AG09319 (cell line): ENCODE data around the gene ASTL.
"Not testable (repeated sequence)": the region's sequence is repeated elsewhere in the genome, so short reads cannot be mapped to it uniquely, and the experiment has no call there.

Experiments used
- DNase-seq: peaks from one replicate; pipeline ENCODE4 v3.0.0-alpha.2; 2010; ENCODE audit warnings: low read depth; ENCODE audit errors: extremely low read depth
- TF ChIP-seq, protein P1 (sequence below): IDR thresholded peaks from 2 replicates; pipeline ENCODE4 v1.5.1; 2011; ENCODE audit warnings: low read depth, mild to moderate bottlenecking, inconsistent platforms, low read length, moderate library complexity

ASTL gene

DNA sequence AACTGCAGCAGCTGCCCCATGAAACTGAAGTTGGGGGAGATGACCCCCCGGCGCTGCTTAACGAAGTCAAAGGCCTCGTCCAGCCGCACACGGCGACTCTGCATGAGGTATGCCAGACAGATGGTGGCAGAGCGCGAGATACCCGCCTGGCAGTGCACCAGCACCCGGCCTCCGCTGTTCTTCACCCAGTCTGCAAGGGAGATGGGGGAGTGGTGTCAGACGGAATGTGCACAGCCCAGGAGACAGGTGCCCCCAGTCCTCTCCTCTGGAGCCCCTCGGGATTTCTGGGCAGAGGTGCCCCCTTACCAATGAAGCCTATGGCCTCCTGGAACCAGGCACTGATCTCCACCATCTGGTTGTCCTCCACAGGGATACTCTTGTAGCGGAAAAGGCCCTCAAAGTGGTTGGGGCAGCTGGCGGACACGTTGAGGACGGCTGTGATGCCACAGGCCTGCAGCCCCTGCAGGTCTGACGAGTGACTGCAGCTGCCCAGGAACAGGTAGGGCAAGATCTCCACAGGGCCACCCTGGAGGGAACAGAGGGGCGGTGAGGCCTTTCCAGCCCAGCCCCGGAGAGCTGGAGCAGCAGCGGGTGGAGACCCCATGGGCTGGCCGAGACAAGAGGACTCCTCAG, 5.7 kb upstream of the ASTL start:
- TF ChIP-seq, protein P1, sequence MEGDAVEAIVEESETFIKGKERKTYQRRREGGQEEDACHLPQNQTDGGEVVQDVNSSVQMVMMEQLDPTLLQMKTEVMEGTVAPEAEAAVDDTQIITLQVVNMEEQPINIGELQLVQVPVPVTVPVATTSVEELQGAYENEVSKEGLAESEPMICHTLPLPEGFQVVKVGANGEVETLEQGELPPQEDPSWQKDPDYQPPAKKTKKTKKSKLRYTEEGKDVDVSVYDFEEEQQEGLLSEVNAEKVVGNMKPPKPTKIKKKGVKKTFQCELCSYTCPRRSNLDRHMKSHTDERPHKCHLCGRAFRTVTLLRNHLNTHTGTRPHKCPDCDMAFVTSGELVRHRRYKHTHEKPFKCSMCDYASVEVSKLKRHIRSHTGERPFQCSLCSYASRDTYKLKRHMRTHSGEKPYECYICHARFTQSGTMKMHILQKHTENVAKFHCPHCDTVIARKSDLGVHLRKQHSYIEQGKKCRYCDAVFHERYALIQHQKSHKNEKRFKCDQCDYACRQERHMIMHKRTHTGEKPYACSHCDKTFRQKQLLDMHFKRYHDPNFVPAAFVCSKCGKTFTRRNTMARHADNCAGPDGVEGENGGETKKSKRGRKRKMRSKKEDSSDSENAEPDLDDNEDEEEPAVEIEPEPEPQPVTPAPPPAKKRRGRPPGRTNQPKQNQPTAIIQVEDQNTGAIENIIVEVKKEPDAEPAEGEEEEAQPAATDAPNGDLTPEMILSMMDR: no peak
- DNase-seq: no peak

DNA sequence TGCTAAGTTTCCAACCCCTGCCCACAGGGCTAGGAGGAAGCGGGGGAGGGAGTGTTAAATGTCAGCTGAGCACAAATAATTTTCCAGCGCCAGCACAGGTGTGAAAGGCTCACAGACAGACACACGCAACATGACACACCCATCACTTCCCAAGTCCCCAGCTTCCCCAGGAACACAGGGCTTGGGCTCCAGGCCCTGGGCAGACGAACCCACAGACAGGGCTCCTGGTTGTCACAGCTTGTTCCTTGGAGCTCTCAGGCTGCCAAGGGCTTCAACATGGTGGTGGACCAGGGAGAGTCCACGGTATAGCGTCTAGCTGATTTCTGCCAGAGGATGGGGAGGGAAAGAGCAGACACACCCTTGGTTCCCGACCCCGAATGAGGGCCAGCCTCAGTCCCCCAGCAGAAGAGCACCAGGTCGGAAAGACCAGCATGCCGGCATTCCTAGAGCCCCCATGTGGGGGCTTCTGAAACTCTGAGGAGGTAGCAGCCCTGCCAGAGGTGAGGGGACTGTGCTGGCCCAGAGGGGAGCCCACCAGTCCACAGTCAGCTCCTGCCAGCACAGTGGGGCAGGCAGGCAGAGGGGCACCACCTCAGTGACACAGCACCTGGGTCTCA, 5.0 kb upstream of the ASTL start:
- TF ChIP-seq, protein P1: no peak
- DNase-seq: no peak

DNA sequence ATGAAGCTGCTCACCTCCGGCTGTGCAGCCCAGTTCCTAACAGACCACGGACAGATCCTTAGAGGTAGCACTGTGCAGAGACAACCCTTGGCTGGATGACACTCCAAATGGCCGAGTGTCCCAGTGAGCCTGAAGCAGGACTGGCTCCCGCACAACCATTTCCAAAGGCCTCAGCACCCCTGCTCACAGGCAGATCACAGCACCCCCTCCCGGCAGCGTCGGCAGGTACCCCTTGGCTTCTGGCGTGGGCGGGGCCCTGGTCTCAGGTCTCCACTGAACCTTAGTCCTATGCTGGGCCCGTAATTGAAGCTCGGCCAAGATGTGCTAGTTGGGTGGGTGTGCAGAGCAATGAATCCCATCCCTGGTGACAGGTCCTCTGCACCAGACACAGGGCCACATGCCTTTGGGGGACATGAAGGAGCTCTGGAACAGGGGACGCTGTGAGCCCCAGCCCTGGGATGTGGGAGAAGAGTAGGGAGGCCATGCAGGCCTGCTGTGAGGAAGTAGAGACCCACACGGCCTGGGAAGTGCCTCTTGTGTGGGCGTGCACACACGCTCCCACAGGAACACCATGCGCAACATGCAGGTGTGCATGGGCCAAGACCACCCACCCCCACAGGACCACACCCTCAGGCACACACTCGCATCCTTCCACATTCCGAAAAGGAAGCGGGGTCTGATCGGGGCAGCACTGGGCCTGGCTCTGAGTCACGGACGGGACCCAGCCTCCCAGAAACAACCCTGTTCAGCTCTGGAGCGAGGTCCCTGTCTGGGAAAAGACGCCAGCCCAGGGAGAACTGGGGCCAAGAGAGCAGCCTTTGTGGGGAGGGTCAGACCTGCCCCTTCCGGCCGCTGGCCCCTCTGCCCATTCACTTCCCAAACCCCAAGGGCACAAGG, 4.2 kb upstream of the ASTL start:
- TF ChIP-seq, protein P1: no peak
- no peak for DNase-seq

DNA sequence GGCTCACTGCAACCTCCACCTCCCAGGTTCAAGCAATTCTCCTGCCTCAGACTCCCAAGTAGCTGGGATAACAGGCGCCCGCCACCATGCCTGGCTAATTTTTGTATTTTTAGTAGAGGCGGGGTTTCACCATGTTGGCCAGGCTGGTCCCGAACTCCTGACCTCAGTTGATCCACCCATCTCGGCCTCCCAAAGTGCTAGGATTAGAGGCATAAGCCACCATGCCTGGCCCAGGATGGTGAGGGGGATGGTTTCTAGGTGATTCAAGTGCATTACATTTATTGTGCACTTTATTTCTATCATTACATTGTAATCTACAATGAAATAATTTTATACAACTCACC, 3.3 kb upstream of the ASTL start:
- DNase-seq: not testable (repeated sequence)

DNA sequence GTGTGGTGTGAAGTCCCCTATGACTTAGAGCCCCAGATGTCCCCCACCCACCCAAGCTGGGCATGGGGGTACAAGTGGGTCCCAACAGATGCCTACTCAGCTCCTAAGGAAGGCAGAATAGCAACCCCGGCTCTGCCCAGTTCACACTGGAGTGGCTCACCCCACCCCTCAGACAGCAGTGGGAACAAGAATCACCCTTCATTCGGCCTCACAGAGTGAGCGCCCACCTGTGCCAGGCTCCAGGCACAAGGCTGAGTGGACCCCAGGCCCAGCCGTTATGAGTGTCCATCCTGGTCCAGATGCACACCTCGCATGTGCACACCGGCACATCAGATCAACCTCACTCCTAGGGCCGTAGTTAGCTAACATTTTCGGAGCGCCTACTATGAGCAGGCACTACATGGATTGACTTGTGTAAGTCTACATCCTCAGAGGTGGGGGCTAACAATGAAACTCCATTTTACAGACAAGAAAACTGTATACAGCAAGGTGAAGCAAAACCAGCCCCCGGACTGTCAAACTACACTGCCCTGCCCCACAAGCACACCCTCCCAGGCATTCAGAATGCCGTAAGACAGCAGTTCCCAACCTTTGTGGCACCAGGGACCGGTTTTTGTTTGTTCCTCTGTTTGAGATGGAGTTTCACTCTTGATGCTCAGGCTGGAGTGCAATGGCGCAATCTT, 2.8 kb upstream of the ASTL start:
- DNase-seq: no peak
- TF ChIP-seq, protein P1: no peak

DNA sequence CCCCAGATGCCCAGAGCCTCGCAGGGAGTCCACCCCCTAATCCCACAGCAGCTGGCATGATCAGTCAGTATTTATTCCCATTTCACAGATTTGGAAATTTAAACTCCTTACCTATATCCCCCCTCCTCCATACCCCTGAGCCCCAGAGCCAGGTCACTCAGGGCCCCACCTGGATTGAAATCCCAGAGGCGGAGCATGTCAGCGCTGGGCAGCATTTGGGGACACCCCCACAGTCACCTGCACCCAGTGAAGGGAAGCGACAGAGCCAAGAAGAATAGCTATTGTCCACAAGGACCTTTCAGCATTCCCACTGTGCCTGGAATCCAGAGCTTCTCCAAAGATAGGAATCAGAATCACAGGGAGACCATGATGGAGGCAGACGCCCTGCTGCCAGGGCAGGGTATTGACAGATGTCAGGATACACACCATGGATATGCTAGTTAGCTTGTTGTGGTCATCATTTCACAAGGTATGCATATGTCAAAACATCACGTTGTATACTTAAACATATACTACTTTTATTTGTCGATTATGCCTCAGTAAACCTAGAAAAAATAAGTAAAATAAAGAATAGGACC, 968 bp upstream of the ASTL start:
- TF ChIP-seq, protein P1: no peak
- DNase-seq: no peak

DNA sequence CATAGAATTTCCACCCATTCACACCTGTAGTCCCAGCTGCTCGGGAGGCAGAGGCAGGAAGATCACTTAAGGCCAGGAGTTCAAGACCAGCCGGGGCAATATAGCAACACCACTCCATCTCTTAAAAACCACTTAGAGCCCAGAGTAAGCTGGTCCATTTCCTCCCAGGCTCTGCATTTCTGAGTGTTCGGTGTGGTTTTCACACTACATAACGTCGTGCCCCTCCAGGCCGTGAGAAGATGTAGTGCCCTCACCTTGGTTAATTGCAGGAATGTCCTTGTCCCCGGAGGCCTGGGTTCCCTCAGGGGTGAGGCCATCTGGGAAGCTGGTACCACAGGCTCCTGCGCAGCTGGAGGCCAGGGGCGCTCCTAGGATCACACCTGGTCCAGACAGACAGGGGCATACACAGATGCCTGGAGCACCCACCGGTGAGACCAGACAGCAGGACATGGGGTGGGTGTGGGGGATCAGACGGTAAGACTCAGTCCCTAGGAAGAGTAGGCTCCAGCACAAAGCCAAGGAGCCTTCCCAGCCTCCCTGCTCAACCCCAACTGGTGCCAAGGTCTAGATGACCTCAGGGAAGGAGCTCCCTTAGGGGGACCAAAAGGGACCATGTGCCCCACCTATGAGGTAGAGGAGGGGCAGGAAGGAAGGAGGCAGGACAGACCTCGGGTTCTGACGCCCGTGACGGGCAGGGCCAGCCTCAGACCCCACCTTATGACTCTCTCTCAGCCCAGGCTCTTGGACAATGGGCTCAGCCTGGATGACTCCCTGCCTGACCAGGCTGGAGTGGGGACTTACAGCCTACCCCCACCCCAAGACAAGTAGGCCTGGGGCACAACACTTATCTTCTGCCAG, 752 bp downstream of the ASTL start:
- TF ChIP-seq, protein P1: no peak
- no peak for DNase-seq
